Kidney epithelial cell (primary cell): ENCODE measurements around the gene FOXO6. TPM values are rescaled to one million over a fixed set of nuclear protein-coding genes. Genes with fewer than 3 reads are reported as not detected.

ENCODE experiments used
- DNase-seq: peaks from one replicate; pipeline ENCODE4 v3.0.0-alpha.2; 2010; ENCODE audit warnings: low read depth
- H3K27me3 ChIP-seq: 2 replicates; pipeline ENCODE4 v1.6.0; 2011; ENCODE audit warnings: low read length; ENCODE audit not compliant: control insufficient read depth, insufficient read depth
- H3K36me3 ChIP-seq: 2 replicates; pipeline ENCODE4 v1.5.1; 2011; ENCODE audit warnings: low read length; ENCODE audit not compliant: control insufficient read depth, insufficient read depth
- H3K4me3 ChIP-seq: 2 replicates; pipeline ENCODE4 v1.5.1; 2011; ENCODE audit warnings: low read depth, mild to moderate bottlenecking, control low read depth, low read length
- CTCF ChIP-seq: IDR thresholded peaks from 2 replicates; pipeline ENCODE4 v1.5.1; 2011; ENCODE audit warnings: mild to moderate bottlenecking, moderate library complexity, low read length, control low read depth, inconsistent platforms; ENCODE audit not compliant: insufficient read depth, poor library complexity, severe bottlenecking
- total RNA-seq: library from RNA; depleted of rRNA; stranded (reverse); fragments of >200 nt; gene quantifications from 2 replicates; pipeline ENCODE4 v1.2.3, GENCODE V29; 2015

FOXO6 gene
- total RNA-seq, 1 donor from 2014 or later: 0.67 TPM

GRCh38 chr1:41327383-41327999, 33.7 kb upstream of the FOXO6 start:
- H3K4me3 ChIP-seq: no peak overlapping the region
- no peak for TF ChIP-seq CTCF
- H3K36me3 ChIP-seq: no peaks in the 10 kb centered on the region
- no peak for DNase-seq
- H3K27me3 ChIP-seq: no peaks in the 10 kb centered on the region

GRCh38 chr1:41328001-41328615, 33.1 kb upstream of the FOXO6 start:
- Histone ChIP-seq H3K27me3 (no peaks in the 10 kb centered on the region), H3K4me3 (no peak overlapping the region), H3K36me3 (no peaks in the 10 kb centered on the region)
- TF ChIP-seq CTCF: no peak
- DNase-seq: no peak

GRCh38 chr1:41328780-41329640, 32.2 kb upstream of the FOXO6 start:
- TF ChIP-seq CTCF: no peak
- no peak for DNase-seq
- no peak overlapping the region for H3K4me3 ChIP-seq
- no peaks in the 10 kb centered on the region for H3K27me3 ChIP-seq
- no peaks in the 10 kb centered on the region for H3K36me3 ChIP-seq

- Histone ChIP-seq H3K4me3 (no peak overlapping the region), H3K27me3 (no peaks in the 10 kb centered on the region), H3K36me3 (no peaks in the 10 kb centered on the region)
- TF ChIP-seq CTCF: no peak
- no peak for DNase-seq
Measured at GRCh38 chr1:41329662-41330587, 31.3 kb upstream of the FOXO6 start.

- Histone ChIP-seq H3K4me3 (no peak overlapping the region), H3K27me3 (no peaks in the 10 kb centered on the region), H3K36me3 (no peaks in the 10 kb centered on the region)
- DNase-seq: no peak
- peak; percentile 26 for TF ChIP-seq CTCF
Measured at GRCh38 chr1:41330588-41331545, 30.4 kb upstream of the FOXO6 start.
